ENCODE measurements around the gene EFHD2.
"Not testable (repeated sequence)": the region's sequence is repeated elsewhere in the genome, so short reads cannot be mapped to it uniquely, and the experiment has no call there.

The EFHD2 gene

DNA sequence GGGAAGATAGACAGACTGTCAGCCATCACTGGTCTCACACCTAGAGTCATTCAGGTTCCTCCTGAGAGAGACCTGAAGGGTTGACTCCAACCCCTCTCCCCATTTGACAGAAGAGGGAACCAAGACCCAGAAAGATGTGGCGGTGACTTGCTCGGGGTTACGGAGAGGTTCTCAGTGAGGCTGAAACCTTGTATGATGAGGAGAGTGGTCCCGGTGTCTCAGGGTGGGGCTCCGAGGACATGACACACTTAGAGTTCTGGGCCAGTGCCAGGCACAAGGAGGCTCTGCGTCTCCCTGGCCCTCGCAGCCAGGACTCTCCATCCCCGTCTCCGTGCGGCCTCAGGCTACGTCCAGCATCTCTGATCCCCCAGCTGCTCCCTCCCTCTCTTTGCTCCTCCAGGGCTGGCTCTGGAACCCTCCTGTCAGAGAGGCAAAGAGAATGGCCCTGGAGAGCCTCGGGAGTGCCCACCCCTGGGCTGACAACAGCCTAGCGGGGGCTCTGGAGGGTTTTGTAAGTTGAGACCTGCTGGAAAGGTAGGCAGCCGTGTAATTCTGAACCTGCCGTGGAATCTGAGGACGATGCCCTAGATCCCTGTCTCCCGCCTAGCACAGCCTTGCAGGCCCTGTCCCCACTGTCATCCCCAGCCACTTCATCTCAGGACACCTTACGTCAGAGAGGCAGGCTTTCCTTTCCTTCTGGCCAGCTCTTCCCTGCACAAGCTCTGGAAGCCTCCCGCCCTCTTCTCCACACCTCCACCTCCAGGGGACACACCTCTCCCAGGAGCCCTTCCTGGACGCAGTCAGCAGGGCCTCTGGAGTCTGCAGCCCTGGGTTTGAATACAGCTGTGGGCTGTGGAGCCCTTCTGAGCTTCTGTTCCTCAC, 4.1 kb downstream of the EFHD2 start:
- DNase-seq, result no peak

DNA sequence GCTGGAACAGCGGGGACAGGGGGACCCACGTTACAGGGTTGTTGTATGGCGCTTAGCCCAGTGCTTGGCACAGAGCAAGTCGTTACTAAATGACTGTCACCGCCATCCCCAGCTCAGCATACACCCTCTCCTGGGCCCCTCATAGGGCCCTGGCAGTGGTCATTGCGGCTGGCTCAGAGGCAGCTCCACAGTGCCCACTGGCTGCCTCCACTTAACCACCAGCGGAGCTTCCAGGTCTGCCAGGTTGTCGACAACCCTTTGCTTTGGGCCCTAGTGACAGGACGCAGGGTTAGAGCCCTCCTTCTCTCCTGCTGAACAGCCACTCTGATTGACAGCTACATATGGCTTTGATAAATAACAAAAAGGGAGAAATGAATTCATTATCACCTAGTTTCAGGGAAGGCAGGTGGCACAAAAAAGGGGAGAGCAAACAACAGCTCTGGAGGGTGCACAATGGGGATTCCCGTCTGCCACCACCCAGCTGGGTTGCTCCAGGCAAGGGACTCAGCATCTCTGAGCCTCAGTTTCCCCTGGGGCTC, 4.8 kb downstream of the EFHD2 start:
- DNase-seq, result no peak

DNA sequence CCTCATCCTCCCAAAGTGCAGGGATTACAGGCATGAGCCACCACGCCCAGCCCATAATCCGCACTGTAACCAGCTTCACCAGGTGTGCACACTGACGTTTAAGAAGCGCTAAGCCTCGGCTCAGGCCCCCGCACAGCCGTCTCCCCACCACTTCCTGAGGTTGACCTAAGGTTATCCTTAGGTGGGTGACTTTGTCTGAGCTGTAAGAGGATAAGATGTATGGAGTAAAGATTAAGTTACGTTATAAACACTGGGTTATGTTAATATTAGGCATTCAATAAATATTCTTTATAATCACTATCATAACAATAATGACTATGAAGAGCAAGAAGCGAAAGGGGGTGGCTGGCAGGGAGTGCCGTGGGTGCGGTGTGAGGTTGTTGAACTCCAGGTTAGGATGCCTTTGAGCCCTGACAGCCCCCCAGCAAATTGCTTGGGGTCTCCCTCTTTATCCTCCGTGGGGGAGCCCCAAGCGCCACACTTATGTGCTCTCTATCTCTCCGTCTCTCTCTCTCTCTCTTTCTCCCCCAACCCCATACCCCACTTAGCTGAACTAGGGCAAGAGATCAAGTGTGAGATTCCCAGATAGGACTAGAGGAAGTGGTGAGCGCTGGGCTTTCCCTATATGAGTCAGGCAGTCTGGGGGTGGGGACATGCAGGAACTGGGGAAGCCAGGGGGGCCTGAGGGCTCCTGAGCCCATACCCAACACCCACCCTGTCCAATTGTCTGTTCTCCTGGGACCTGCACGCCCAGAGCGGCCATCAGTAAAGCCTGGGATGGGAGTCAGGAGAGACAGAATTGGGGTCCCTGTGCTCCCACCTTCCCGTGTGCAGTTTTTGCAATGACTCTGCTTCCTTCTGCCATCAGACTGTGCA, 7.6 kb downstream of the EFHD2 start:
- peak in 1 of 4 experiments; percentile 22 for DNase-seq

DNA sequence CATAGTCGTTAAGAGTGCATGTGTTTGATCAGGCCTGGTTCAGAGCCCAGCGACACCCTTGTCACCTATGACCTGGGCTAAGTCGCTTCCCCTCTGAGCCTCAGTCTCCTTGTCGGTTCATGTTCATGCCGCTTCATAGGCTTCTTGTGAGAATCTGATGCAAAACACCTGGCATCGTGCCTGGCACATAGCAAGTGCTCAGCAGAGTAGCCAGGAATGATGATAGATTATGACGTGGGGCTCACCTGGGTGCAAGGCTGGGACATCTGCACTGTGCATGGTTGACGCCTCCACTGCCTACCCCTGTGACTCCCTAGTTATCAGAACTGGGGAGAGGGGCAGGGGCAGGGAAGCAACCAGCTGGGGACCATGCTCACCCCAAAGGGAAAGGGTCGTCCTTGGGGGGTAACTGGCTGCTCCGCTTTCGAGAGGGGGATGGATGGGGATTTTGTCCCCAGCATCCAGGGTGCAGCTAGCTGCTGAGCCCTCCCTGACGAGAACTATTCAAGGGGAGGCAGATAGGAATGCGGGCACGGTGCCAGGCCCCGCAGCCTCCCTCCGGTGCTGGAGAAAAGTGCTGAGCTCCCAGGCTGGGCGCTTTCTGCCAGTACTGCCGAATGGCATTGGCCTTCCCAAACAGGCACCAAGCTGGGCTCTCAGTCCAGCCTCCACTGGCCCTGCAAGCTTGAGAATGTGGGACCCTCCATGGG, 9.3 kb downstream of the EFHD2 start:
- no peak for DNase-seq

DNA sequence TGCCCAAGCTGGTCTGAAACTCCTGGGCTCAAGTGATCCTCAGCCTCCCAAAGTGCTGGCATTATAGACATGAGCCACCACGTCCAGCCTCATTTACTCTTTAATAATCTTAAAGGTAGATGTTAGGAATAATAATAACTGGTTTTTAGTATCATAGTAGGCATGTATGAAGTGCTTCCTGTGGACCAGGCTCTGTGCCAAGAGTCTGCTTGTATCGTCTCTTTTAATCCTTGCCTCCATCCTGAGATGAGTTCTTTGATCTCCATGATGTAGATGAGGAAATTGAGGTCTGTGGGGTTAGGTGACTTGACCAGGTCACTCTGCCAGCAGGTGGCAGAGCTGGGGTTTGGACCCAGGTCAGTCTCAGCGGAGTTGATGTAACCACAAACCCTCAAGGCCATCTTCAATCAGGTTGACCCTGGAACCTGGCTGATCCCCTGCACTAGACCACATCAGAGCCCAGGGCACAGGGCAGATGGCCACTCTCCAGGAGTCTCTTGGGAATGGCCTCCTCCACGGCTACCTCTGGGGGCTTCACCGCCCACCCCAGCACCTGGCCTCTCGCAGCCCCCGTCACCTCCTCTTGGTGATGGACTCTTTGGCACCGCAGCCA, 11.3 kb downstream of the EFHD2 start:
- DNase-seq, result no peak

DNA sequence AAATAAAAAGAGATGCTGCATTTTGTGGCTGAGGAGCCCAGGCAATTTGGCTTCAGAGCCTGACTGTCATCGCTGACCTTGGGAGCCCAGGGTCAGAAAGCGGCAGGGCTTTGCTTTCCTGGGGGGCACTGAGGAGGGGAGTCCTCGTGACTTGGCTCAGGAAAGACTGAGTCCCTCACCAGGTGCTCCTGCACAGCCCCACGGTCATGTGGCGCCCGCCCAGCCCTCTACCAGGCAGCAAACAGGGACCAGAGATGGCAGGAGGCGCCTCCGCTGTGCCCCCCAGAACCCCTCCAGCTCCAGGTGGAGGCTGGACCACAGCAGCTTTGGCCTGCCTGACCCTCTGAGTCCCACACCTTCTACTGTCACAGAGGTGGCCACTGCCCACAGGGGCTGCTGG, 13.2 kb downstream of the EFHD2 start:
- DNase-seq, result no peak

DNA sequence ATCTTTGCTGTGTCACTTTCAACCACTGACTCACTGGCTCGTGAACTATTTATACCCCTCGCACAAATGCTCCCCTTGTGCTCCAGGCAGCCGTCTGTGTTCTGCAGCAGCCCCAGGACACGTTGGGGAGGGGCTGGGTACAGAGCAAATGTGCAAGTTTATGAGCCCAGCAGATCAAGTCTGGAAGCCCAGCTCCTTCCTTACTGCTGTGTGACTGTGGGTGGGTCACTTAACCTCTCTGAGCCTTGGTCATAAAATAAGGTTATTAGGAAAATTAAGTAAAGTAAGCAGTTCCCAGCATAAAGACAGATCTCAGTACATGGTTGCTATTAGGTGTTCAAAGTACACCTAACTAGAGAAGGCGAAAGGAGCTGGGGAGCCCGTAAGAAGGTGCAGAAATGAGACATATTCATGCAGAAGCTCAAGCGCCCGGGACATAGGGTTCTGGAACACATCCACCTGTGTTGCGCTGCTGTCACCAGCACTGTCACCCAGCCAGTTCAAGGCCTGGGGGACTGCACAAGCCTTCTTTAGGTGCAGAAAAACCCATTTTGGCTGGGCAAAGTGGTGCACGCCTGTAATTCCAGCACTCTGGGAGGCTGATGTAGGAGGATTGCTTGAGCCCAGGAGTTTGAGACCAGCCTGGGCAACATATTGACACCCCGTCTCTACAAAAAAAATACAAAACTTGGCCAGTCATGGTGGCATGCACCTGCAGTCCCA, 13.8 kb downstream of the EFHD2 start:
- no peak for DNase-seq

DNA sequence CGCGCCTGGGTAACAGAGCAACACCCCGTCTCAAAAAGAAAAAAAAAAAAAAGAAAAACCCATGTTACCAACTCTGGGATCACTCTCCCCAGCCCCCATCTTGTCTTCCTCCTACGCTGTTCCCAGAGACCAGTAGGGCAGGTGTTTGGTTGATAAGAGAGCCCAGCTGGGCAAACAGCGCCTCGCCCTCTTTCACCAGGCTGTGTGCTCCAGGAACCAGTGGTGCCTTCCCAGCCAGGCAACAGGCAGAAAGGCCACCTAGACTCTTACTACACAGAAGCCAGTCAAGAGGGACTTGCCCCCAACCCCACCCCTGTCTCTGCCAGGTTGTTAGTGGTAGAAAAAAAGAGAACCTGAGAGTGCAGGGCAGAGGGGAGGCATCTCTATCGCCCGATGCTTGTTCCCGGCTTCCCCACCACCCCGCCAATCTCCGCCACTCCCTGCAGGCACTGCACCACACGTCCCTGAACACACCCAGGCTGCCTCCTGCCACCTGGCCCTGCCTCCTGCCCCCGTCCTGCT, 14.5 kb downstream of the EFHD2 start:
- DNase-seq, result no peak

DNA sequence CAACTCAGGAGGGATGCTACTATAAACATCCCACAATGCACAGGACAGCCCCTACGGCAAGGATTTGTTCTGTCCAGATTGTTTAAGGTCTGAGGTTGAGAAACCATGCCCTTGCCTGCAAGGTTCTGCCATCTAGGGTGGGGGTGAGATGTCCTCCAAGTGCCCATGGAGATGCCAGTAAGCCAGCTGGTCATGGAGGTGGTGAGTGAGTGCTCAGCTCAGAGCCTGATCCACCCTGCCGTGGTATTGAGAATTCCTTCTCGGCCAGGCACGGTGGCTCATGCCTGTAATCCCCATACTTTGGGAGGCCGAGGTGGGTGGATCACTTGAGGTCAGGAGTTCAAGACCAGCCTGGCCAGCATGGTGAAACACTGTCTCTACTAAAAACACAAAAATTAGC, 15.3 kb downstream of the EFHD2 start:
- no peak for DNase-seq

DNA sequence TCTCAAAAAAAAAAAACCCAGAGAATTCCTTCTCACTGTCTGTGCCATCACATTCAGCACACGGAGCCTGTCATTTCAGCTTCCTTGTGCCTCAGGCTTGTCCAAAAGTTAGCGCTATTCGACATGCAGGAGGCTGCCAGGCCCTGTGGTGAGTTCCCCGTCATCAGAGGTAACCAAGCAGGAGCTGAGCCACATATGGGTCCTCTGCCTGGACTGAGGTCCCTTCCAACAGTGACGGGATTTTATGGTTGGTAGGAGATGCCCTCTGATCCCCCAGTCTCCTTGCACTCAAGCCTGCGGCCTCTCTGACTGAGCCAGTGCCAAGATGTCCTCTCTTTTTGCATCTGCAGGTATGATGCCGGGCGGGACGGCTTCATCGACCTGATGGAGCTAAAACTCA, 15.8 kb downstream of the EFHD2 start:
- DNase-seq, result no peak

DNA sequence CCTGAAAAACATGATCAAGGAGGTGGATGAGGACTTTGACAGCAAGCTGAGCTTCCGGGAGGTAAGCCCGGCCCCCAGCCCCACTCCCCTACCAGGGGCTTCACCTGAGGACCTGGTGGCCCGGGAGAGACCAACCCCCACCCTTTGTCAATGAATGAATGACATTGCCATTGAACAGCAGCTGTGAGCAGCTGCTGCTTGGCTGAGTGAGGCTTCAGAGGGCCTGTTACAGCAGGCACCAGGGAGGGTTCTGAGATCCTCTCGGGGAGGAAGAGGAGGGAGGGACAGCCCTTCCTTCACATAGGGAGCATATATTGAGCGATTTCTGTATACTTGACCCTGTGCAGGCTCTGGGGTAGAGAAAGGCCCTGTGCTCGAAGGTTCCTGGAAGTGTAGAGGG, 16.3 kb downstream of the EFHD2 start:
- no peak for DNase-seq

DNA sequence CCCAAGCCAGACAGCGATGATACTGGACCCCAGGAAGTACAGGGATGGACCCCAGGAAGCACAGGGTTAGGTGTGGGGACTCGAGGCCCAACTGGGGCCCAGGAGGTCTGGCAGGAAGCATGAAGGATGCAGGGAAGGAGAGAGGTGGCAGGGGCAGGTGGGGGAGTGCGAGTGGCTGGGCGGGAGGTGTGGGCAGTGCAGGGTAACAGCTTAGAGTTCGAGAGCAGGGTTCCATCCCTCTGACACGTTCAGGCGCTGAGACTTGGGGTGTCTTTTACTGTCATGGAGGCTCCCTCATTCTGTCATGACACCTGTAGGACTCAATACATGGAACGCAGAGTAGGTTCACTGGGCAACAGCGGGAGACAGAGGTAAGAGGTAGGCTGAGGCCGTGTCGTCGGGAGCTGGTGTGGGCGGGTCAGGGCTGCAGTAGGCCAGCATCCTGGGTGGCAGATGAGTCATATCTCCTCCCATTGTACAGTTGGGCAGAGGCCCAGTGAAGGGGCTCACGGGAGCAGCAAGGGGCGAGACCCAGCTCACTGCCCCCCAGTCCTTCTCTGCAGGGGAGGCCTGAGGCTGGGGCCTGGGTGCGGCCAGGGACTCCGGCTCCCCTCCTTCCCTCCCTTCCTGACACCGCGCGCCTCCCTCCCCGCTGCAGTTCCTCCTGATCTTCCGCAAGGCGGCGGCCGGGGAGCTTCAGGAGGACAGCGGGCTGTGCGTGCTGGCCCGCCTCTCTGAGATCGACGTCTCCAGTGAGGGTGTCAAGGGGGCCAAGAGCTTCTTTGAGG, 17.0 kb downstream of the EFHD2 start:
- no peak for DNase-seq

DNA sequence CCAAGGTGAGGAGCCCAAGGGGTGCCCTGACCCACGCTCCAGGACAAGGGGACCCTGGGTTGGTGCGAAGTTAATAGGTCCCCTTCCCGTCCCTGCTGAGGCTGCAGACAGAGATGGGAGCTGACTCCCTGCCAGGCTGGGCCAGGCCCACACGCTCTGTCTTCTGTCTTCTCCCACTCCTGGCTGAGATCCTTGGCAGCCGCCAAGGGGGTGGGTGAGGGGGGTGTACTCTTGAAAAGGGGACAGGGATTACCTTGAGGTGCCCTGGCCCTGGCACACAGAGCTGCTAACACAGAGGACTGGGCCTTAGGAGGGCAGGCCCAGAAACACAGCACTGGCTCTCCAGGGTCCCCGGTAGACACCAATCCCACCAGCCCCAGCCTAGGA, 17.6 kb downstream of the EFHD2 start:
- no peak for DNase-seq

DNA sequence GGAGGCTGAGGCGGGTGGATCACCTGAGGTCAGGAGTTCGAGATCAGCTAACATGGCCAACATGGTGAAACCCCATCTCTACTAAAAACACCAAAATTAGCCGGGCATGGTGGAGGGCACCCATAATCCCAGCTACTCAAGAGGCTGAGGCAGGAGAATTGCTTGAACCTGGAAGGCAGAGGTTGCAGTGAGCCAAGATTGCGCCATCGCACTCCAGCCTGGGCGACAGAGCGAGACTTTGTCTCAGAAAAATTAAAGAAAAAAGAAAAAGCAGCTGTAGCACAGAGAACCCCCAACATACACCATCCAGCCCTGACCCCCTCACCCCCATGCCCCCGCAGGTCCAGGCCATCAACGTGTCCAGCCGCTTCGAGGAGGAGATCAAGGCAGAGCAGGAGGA, 18.6 kb downstream of the EFHD2 start:
- DNase-seq, result not testable (repeated sequence)

DNA sequence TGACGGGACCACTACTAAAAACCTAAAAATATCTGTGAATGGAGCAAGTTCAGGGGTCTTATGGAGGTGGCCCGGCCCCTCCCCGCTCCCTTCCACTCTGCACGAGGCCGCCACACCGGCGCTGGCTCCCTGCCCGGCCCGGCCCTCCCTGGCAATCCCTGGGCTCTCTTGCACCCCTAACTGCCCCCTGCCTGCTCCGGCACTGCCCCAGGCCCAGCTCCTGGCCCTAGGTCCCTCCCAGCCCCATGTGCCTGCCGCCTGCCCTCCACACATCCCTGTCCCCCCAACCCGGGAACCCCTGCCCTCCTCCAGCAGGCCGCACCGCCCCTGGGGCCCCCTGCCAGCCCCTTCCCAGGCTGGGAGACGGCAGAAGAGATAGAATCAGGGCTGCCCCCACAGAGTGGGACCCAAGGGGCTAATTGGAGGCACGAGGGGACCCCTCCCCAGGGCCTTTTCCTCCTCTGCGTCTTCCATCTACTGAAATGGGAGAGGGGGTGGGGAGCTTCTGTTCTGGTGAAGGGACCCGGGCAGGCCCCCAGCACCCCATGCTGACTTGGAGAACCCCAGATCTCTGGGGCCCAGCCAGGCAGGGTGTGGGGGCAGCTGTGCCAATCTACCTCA, 19.2 kb downstream of the EFHD2 start:
- no peak for DNase-seq

DNA sequence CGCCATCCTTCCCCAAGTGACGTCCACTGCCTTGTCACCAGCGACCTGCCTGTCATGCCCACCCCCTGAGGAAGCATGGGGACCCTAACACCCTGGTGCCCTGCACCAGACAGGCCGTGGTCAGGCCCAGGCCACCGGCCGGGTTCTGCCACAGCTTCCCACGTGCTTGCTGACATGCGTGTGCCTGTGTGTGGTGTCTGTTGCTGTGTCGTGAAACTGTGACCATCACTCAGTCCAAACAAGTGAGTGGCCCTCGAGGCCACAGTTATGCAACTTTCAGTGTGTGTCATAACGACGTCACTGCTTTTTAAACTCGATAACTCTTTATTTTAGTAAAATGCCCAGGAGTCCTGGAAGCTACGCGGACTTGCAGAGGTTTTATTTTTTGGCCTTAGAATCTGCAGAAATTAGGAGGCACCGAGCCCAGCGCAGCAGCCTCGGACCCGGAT, 20.0 kb downstream of the EFHD2 start:
- no peak for DNase-seq

DNA sequence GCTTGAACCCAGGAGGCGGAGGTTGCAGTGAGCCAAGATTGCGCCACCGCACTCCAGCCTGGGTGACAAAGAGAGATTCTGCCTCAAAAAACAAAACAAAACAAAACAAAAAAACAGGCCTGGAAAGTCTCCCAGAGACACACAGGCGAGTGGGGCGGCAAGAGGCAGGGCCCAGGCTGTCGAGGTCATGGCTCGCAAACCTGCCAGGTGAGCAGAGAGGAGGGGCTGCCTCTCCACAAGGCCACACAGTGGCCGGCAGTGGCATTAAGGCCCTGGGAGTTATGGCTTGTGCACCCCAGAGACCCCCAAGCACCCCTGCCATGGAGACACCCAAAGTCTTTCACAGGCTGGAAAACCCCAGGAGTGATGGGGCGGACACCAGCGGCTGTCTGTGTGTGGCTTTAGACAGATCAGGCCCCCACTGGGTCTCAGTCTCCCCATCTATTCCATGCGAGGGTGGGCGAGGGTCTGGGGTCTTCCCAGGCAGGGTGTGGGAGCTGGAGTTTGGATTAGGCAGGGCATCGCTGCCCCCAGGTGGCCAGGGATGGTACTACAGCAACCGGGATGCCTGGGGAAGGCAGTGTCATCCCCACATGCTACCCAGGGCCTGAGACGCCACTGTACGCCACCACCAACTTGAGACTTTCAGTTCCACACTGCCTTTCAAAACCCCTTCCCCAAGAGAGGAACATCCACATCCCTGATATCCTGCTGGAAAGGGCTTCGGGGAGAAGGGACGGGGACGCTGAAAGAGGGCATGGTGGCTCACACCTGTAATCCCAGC, 21.3 kb downstream of the EFHD2 start:
- peak; percentile 52 to 79 (median 65) for DNase-seq

DNA sequence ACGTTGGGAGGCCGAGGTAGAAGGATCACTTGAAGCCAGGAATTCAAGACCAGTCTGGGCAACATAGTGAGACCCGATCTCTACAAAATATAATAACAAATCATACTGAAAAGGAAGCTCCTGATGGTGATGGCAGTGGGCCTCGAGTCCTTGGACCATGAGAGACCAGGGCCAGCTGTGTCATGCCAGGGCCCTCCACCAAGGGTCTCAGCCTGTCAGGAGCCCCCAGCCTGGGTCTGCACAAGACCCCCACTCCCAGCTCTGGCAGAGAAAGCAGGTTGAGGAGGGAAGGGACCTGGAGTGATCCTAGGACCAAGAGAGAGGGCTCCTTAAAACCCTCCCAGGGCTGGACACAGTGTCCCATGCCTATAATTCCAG, 21.9 kb downstream of the EFHD2 start:
- no peak for DNase-seq

DNA sequence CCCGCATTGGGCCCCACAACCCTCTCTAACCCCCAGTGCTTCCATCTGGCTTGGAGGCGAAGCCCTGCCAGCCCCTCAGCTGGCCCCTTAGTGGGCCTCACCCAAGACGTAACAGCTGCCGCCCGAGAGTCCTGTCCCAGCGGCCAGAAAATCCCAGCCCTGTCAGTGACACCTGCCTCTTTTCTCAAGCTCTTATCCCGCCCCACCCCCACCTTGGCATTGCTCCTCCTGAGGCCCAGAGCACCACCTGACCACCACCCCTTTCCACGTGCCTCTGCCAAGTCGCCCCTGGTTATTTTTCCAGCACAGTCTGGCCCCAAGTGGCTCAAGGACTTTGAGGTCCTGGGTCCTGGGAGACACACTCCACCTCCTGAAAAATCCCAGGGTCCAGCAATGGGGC, 22.6 kb downstream of the EFHD2 start:
- no peak for DNase-seq

DNA sequence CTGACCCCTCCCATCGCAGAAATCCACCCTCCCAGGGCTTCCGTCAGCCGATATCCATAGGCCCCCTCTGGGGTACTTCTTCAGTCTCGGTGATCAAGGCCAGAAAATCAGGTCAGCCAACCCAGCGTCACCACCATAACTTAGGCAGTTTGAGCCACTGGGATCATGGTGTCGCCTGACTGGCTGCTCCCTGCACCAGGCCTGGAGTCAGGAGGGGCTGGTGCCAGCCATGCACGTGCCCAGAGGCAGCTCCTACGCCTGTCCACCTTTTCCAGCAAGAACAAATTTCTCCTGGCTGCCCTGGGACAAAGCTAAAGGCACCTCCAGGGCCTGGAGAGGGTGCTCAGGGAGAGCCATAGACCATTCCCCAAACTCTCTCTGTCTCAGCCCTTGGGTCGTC, 23.8 kb downstream of the EFHD2 start:
- DNase-seq, result no peak
